A673 (cell line): ENCODE measurements around the gene HPX. TPM values are rescaled to one million over a fixed set of nuclear protein-coding genes. Genes with fewer than 3 reads are reported as not detected.

Experiments used
- BruUV-seq: library from RNA; stranded (reverse); fragments of 400-500 nt; replicated peaks from 2 replicates; lab custom pipeline; 2021; lab: Mats Ljungman, UMichigan
- CTCF ChIA-PET: fragments of 300-600 bp; sonication (Branson Sonifier 250); formaldehyde crosslinking; loops from one replicate; lab custom pipeline; 2022; ENCODE audit warnings: antibody characterized with exemption; lab: Charles Lee
- POLR2A ChIA-PET: fragments of 300-600 bp; sonication (Branson Sonifier 250); formaldehyde crosslinking; loops from one replicate; lab custom pipeline; 2022; ENCODE audit warnings: antibody characterized with exemption; ENCODE audit not compliant: low non-redundant PET; lab: Charles Lee
- DNase-seq: peaks from one replicate; pipeline ENCODE4 v3.0.0-alpha.2; 2015; ENCODE audit warnings: low spot score
- H3K27ac ChIP-seq: fragments of 200-600 bp; sonication (generic); 2 replicates; pipeline ENCODE4 v1.5.1; 2016; ENCODE audit warnings: mixed run types, low read depth, mild to moderate bottlenecking, mixed read lengths, antibody characterized with exemption, low read length; ENCODE audit not compliant: poor library complexity, severe bottlenecking
- H3K27me3 ChIP-seq: fragments of 200-600 bp; sonication (generic); replicated peaks from 2 replicates; pipeline ENCODE4 v1.6.1; 2017; ENCODE audit warnings: mixed run types, low read depth, mild to moderate bottlenecking, mixed read lengths, antibody characterized with exemption, low read length; ENCODE audit not compliant: insufficient read depth, poor library complexity
- H3K36me3 ChIP-seq: fragments of 200-600 bp; sonication (generic); 2 replicates; pipeline ENCODE4 v1.6.1; 2016; ENCODE audit warnings: mixed run types, mild to moderate bottlenecking, mixed read lengths, antibody characterized with exemption, low read length; ENCODE audit not compliant: insufficient read depth, poor library complexity, severe bottlenecking
- H3K4me1 ChIP-seq: fragments of 200-600 bp; sonication (generic); 2 replicates; pipeline ENCODE4 v1.6.1; 2017; ENCODE audit warnings: mixed run types, mild to moderate bottlenecking, mixed read lengths, antibody characterized with exemption, low read length; ENCODE audit not compliant: insufficient read depth, poor library complexity, severe bottlenecking
- H3K4me3 ChIP-seq: fragments of 200-600 bp; sonication (generic); 2 replicates; pipeline ENCODE4 v1.5.1; 2016; ENCODE audit warnings: low read depth, mixed run types, mild to moderate bottlenecking, mixed read lengths, low read length; ENCODE audit not compliant: poor library complexity, severe bottlenecking
- H3K9me3 ChIP-seq: fragments of 200-600 bp; sonication (generic); 2 replicates; pipeline ENCODE4 v1.6.1; 2016; ENCODE audit warnings: mixed run types, low read depth, mild to moderate bottlenecking, mixed read lengths, antibody characterized with exemption, low read length; ENCODE audit not compliant: poor library complexity, severe bottlenecking
- EZH2 ChIP-seq: fragments of 200-600 bp; sonication (generic); IDR thresholded peaks from 2 replicates; pipeline ENCODE4 v1.6.1; 2017; ENCODE audit warnings: borderline replicate concordance, low read depth, mild to moderate bottlenecking, mixed read lengths, antibody characterized with exemption, low read length; ENCODE audit not compliant: poor library complexity, severe bottlenecking
- intact Hi-C: fragments of 100-400 bp; cut with micrococcal nuclease; formaldehyde crosslinking; loops from one replicate; pipeline ENCODE4 v1.10.0; 2022; ENCODE audit not compliant: unreplicated experiment
- total RNA-seq: library from RNA; stranded (reverse); gene quantifications from 2 replicates; pipeline ENCODE4 v1.2.3, GENCODE V29; 2021
- TF ChIP-seq, protein P1 (sequence below): fragments of 300-800, 200-600 bp; sonication (generic); conservative IDR thresholded peaks from 2 replicates; pipeline ENCODE4 v1.5.1; 2017; ENCODE audit warnings: low read depth, mild to moderate bottlenecking, antibody characterized with exemption, low read length, moderate library complexity, mixed read lengths

HPX gene
- total RNA-seq, 1 experiment from 2014 or later: 4.5 TPM

GRCh38 chr11:6458352-6459098 is 17.7 kb upstream of the HPX start:
- TF ChIP-seq, protein P1, sequence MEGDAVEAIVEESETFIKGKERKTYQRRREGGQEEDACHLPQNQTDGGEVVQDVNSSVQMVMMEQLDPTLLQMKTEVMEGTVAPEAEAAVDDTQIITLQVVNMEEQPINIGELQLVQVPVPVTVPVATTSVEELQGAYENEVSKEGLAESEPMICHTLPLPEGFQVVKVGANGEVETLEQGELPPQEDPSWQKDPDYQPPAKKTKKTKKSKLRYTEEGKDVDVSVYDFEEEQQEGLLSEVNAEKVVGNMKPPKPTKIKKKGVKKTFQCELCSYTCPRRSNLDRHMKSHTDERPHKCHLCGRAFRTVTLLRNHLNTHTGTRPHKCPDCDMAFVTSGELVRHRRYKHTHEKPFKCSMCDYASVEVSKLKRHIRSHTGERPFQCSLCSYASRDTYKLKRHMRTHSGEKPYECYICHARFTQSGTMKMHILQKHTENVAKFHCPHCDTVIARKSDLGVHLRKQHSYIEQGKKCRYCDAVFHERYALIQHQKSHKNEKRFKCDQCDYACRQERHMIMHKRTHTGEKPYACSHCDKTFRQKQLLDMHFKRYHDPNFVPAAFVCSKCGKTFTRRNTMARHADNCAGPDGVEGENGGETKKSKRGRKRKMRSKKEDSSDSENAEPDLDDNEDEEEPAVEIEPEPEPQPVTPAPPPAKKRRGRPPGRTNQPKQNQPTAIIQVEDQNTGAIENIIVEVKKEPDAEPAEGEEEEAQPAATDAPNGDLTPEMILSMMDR: no peak
- TF ChIP-seq EZH2: no peak
- ChIA-PET CTCF (no interaction called here), POLR2A (no interaction called here)
- Histone ChIP-seq H3K27me3 (no peaks in the 10 kb centered on the region), H3K36me3 (peaks cover 34% of the 10 kb centered on the region), H3K27ac (no peak overlapping the region), H3K9me3 (no peaks in the 10 kb centered on the region), H3K4me1 (no peaks in the 10 kb centered on the region), H3K4me3 (no peak overlapping the region)
- no peak for DNase-seq
- BruUV-seq: no TSS peak
- intact Hi-C loops: no loop called here

DNA sequence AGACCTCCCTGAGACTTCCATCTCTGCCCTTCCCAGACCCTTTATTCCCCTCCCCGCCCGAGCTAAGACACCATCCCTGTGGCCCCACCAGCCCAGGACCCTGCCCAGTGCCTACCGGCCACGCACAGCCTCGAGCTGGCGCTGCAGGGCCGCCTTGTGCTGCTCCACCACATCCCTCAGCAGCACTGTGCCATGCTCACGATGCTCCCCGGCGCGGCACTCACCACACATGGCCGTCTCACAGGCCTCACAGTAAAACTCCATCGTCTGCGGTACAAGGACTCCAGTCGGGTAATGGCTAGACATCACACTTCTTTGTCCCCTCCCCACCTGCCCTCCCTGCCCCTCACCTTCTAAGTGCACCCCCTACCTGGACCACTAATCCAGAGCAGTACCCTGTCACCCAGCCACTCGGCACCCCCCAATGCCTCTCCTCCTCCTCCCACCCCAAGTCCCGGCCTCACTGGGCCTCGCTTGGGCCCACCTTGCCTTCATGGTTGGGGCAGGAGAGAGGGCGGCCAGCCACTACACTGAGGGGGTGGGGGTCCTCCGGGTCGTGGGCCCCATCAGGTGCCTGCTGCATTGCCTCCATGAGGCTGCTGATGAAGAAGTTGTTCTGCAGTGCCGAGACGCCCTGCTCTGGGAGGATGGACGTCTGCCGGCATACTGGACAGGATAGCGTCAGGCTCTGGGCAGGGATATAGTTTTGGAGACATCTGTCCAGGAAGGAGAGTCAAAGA is 17.0 kb upstream of the HPX start:
- POLR2A ChIA-PET: no interaction called here
- no TSS peak for BruUV-seq

GRCh38 chr11:6456361-6457073 is 15.7 kb upstream of the HPX start:
- H3K4me3 ChIP-seq: no peak overlapping the region
- no peak for TF ChIP-seq EZH2
- TF ChIP-seq, protein P1: no peak
- no peak for DNase-seq
- H3K4me1 ChIP-seq: no peaks in the 10 kb centered on the region
- intact Hi-C loops: no loop called here
- ChIA-PET CTCF (no interaction called here), POLR2A (no interaction called here)
- no peak overlapping the region for H3K27ac ChIP-seq
- no peaks in the 10 kb centered on the region for H3K9me3 ChIP-seq
- peaks cover 35% of the 10 kb centered on the region for H3K36me3 ChIP-seq
- no peaks in the 10 kb centered on the region for H3K27me3 ChIP-seq
- BruUV-seq: no TSS peak

More for the DNA sequence above, 17.0 kb upstream of the HPX start:
- TF ChIP-seq EZH2: no peak
- TF ChIP-seq, protein P1: no peak
- no peak overlapping the region for H3K27ac ChIP-seq
- peaks cover 31% of the 10 kb centered on the region for H3K36me3 ChIP-seq
- H3K4me1 ChIP-seq: no peaks in the 10 kb centered on the region
- H3K4me3 ChIP-seq: no peak overlapping the region
- CTCF ChIA-PET: interaction anchor here (0.6 kb wide), 1 partner anchor 11 kb away, joined by 5 read pairs; no protein-coding TSS in a partner anchor
- H3K27me3 ChIP-seq: no peaks in the 10 kb centered on the region
- no peak for DNase-seq
- H3K9me3 ChIP-seq: no peaks in the 10 kb centered on the region
- intact Hi-C loops: no loop called here
